Endothelial cell of umbilical vein (primary cell): ENCODE results near the gene ZMAT5. TPM values are rescaled to one million over a fixed set of nuclear protein-coding genes. Genes with fewer than 3 reads are reported as not detected.

Experiments
- BruUV-seq: library from RNA; stranded (reverse); fragments of 400-500 nt; replicated peaks from 2 replicates; lab custom pipeline; 2021; lab: Mats Ljungman, UMichigan
- CTCF ChIA-PET: fragments of 300-600, 350-600 bp; sonication (Branson Sonifier 250); formaldehyde crosslinking; loops from one replicate; lab custom pipeline; 2021; ENCODE audit warnings: antibody characterized with exemption, inconsistent platforms; lab: Charles Lee
- POLR2A ChIA-PET: fragments of 300-600, 350-600 bp; sonication (Branson Sonifier 250); formaldehyde crosslinking; loops from one replicate; lab custom pipeline; 2021; ENCODE audit warnings: antibody characterized with exemption, inconsistent platforms; lab: Charles Lee
- DNase-seq: peaks from one replicate; pipeline ENCODE4 v3.0.0-alpha.2; 2011; ENCODE audit warnings: low read depth, low spot score
- FAIRE-seq: peaks from 2 replicates; lab custom pipeline; 2011; peaks lifted over from hg19 to GRCh38; lab: Jason Lieb, UNC
- H2AFZ ChIP-seq: 2 replicates; pipeline ENCODE4 v1.6.0; 2012; ENCODE audit warnings: low read depth, low read length, control low read depth, inconsistent platforms
- H3K27ac ChIP-seq: 2 replicates; pipeline ENCODE4 v1.5.1; 2011; ENCODE audit warnings: low read depth, mild to moderate bottlenecking, control low read depth, low read length, moderate library complexity; ENCODE audit not compliant: insufficient read depth
- H3K27me3 ChIP-seq, 2 experiments: 2 replicates each; pipeline versions ENCODE4 v1.6.0 to v1.6.1; 2011; ENCODE audit warnings: low read length in 2 of 2, mixed read lengths in 1 of 2; ENCODE audit not compliant: control insufficient read depth in 2 of 2, insufficient read depth in 2 of 2
- H3K36me3 ChIP-seq, 2 experiments: 2 replicates in 1 of 2; 3 replicates in 1 of 2; pipeline ENCODE4 v1.5.1; 2011; ENCODE audit warnings: low read length in 2 of 2, mild to moderate bottlenecking in 1 of 2, moderate library complexity in 1 of 2; ENCODE audit not compliant: control insufficient read depth in 2 of 2, insufficient read depth in 2 of 2; ENCODE audit errors: extremely low read depth in 1 of 2
- H3K4me1 ChIP-seq: 3 replicates; pipeline ENCODE4 v1.5.1; 2011; ENCODE audit warnings: mild to moderate bottlenecking, low read length; ENCODE audit not compliant: control insufficient read depth, insufficient read depth; ENCODE audit errors: extremely low read depth
- H3K4me2 ChIP-seq: 2 replicates; pipeline ENCODE4 v1.6.1; 2011; ENCODE audit warnings: low read length, control low read depth, mixed read lengths; ENCODE audit not compliant: insufficient read depth
- H3K4me3 ChIP-seq, 3 experiments: fragments of 200-600 bp in 1 of 3; sonication (generic), shearing (Covaris generic) in 1 of 3; replicated peaks in 1 of 3; 2 replicates each; pipeline ENCODE4 v1.5.1; 2011 to 2016; ENCODE audit warnings: control low read depth in 3 of 3, low read length in 3 of 3, mild to moderate bottlenecking in 2 of 3, inconsistent platforms in 1 of 3, low read depth in 1 of 3, moderate library complexity in 1 of 3; ENCODE audit not compliant: insufficient read depth in 1 of 3
- H3K79me2 ChIP-seq: 2 replicates; pipeline ENCODE4 v1.6.0; 2012; ENCODE audit warnings: low read length, inconsistent platforms; ENCODE audit not compliant: control insufficient read depth, insufficient read depth
- H3K9ac ChIP-seq: replicated peaks from 2 replicates; pipeline ENCODE3; 2011; ENCODE audit warnings: low read length, control low read depth; ENCODE audit not compliant: insufficient read depth; ENCODE audit errors: extremely low read depth
- H3K9me1 ChIP-seq: replicated peaks from 3 replicates; pipeline ENCODE4 v1.6.0; 2011; ENCODE audit warnings: mild to moderate bottlenecking, low read length; ENCODE audit not compliant: control insufficient read depth, insufficient read depth; ENCODE audit errors: extremely low read depth
- H3K9me3 ChIP-seq: replicated peaks from 2 replicates; pipeline ENCODE4 v1.5.1; 2012; ENCODE audit warnings: low read length, inconsistent platforms; ENCODE audit not compliant: control insufficient read depth, insufficient read depth
- H4K20me1 ChIP-seq: replicated peaks from 2 replicates; pipeline ENCODE3; 2011; ENCODE audit warnings: mild to moderate bottlenecking, low read length; ENCODE audit not compliant: control insufficient read depth, insufficient read depth; ENCODE audit errors: extremely low read depth
- EZH2 ChIP-seq: IDR thresholded peaks from 2 replicates; pipeline ENCODE4 v1.6.1; 2012; ENCODE audit warnings: borderline replicate concordance, low read depth, mild to moderate bottlenecking, moderate library complexity, low read length, inconsistent platforms; ENCODE audit not compliant: severe bottlenecking
- FOS ChIP-seq: IDR thresholded peaks from 2 replicates; pipeline ENCODE4 v1.6.1; 2011; ENCODE audit warnings: mild to moderate bottlenecking, low read length, moderate library complexity, borderline replicate concordance; ENCODE audit not compliant: insufficient read depth
- GATA2 ChIP-seq: IDR thresholded peaks from 2 replicates; pipeline ENCODE4 v1.7.0; 2011; ENCODE audit warnings: low read depth, mild to moderate bottlenecking, moderate library complexity, mixed read lengths, low read length; ENCODE audit not compliant: insufficient read length, insufficient read depth
- JUN ChIP-seq: IDR thresholded peaks from 2 replicates; pipeline ENCODE4 v1.6.1; 2011; ENCODE audit warnings: borderline replicate concordance, low read depth; ENCODE audit not compliant: insufficient read length, insufficient read depth
- MYC ChIP-seq: IDR thresholded peaks from one replicate; pipeline ENCODE4 v1.6.1; 2011; ENCODE audit warnings: mild to moderate bottlenecking, low read depth, low read length
- POLR2A ChIP-seq: IDR thresholded peaks from 2 replicates; pipeline ENCODE4 v1.6.1; 2012; ENCODE audit warnings: low read depth, mild to moderate bottlenecking, control low read depth, low read length
- POLR2AphosphoS5 ChIP-seq: IDR thresholded peaks from 2 replicates; pipeline ENCODE4 v1.6.1; 2012; ENCODE audit warnings: low read depth, mild to moderate bottlenecking, control low read depth, low read length, moderate library complexity; ENCODE audit not compliant: insufficient read depth
- dilution Hi-C: fragments of 300-500 bp; cut with MboI; formaldehyde crosslinking; loops from one replicate; pipeline ENCODE4 v1.15.0; 2019; ENCODE audit warnings: low sequenced_read_pairs; ENCODE audit not compliant: extremely low pct_ligation_motif_present
- intact Hi-C: fragments of 100-400 bp; cut with micrococcal nuclease; formaldehyde crosslinking; loops from one replicate; pipeline ENCODE4 v1.10.0; 2022
- polyA plus RNA-seq, 4 experiments: library from polyadenylated mRNA; depleted of rRNA in 3 of 4; stranded (reverse) in 3 of 4; unstranded in 1 of 4; fragments of >200 nt; gene quantifications; 2 replicates each; pipeline versions ENCODE4 v1.2.1 to v1.2.3, GENCODE V29; 2011 to 2012; ENCODE audit warnings: missing spikeins in 1 of 4
- total RNA-seq: library from RNA; stranded (reverse); gene quantifications from 2 replicates; pipeline ENCODE4 v1.2.3, GENCODE V29; 2021
- TF ChIP-seq, protein P1 (sequence below): IDR thresholded peaks from 2 replicates; pipeline ENCODE4 v1.6.1; 2011; ENCODE audit not compliant: insufficient read depth, insufficient read length
- TF ChIP-seq, protein P2 (sequence below), 2 donors: IDR thresholded peaks; 1 replicate in 1 of 2; 2 replicates in 1 of 2; pipeline ENCODE4 v1.5.1; 2011; ENCODE audit warnings: low read length in 2 of 2, mild to moderate bottlenecking in 2 of 2, moderate library complexity in 2 of 2, control low read depth in 1 of 2, inconsistent platforms in 1 of 2, low read depth in 1 of 2; ENCODE audit not compliant: insufficient read depth in 1 of 2; ENCODE audit errors: extremely low read depth in 1 of 2

Gene ZMAT5
- total and polyA plus RNA-seq, 2 donors (not counting 3 experiments of a cell fraction or from before 2014, with no cell fraction given) = 24.9 to 43.6 TPM

DNA sequence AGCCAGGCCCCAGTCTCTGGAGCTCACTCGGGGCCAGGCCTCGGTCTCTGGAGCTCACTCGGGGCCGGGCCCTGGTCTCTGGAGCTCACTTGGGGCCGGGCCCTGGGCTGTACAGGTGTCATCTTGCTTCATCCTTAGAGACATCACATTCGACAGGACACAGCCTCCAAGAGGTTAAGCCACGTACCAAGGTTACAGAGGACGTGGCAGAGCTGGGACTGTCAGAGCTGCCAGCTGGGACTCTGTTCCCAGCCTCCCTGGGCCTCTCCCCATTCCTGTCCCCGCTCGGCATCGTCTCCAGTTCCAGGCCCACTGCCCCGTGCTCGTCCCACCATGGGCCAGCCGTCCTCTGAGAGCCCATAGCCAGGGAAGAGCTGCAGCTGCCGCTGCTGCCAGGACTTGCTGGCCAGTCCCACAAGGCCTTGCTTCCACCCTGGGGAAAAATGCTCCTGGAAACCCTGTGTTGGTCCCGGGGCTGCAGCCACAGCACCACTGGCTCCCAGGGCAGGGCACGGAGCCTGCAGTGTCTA lies 27.4 kb downstream of the ZMAT5 start:
- H3K4me2 ChIP-seq = no peak overlapping the region
- no peaks in the 10 kb centered on the region for H3K4me1 ChIP-seq
- H3K79me2 ChIP-seq = no peaks in the 10 kb centered on the region
- CTCF ChIA-PET = interaction anchor here (1.3 to 1.6 kb wide), 3 partner anchors 42 to 266 kb away, joined by 3 to 7 read pairs (median 4); no protein-coding TSS in a partner anchor
- FAIRE-seq (no peak), DNase-seq (no peak)
- no TSS peak for BruUV-seq
- POLR2A ChIA-PET = no interaction called here
- H3K9ac ChIP-seq = no peak overlapping the region
- dilution Hi-C loops (no loop called here), intact Hi-C loops (no loop called here)
- no peaks in the 10 kb centered on the region for H4K20me1 ChIP-seq
- no peaks in the 10 kb centered on the region for H3K9me1 ChIP-seq
- H3K27me3 ChIP-seq = no peaks in the 10 kb centered on the region
- H3K9me3 ChIP-seq = no peaks in the 10 kb centered on the region
- H3K27ac ChIP-seq = no peak overlapping the region
- H2AFZ ChIP-seq = no peak overlapping the region
- TF ChIP-seq FOS = no peak
- no peak for TF ChIP-seq POLR2A
- TF ChIP-seq, protein P1, sequence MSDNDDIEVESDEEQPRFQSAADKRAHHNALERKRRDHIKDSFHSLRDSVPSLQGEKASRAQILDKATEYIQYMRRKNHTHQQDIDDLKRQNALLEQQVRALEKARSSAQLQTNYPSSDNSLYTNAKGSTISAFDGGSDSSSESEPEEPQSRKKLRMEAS = no peak
- no peak for TF ChIP-seq EZH2
- no peak for TF ChIP-seq MYC
- no peak for TF ChIP-seq JUN
- TF ChIP-seq, protein P2, sequence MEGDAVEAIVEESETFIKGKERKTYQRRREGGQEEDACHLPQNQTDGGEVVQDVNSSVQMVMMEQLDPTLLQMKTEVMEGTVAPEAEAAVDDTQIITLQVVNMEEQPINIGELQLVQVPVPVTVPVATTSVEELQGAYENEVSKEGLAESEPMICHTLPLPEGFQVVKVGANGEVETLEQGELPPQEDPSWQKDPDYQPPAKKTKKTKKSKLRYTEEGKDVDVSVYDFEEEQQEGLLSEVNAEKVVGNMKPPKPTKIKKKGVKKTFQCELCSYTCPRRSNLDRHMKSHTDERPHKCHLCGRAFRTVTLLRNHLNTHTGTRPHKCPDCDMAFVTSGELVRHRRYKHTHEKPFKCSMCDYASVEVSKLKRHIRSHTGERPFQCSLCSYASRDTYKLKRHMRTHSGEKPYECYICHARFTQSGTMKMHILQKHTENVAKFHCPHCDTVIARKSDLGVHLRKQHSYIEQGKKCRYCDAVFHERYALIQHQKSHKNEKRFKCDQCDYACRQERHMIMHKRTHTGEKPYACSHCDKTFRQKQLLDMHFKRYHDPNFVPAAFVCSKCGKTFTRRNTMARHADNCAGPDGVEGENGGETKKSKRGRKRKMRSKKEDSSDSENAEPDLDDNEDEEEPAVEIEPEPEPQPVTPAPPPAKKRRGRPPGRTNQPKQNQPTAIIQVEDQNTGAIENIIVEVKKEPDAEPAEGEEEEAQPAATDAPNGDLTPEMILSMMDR (IDR thresholded peaks at IDR 0.05; ENCODE audit: extremely low read depth in 1 of 2, insufficient read depth in 1 of 2, low read depth in 1 of 2, low read length in 2 of 2) = no peak
- no peak for TF ChIP-seq GATA2
- TF ChIP-seq POLR2AphosphoS5 = no peak
- peaks cover 0 to 4% of the 10 kb centered on the region in 2 experiments for H3K36me3 ChIP-seq
- no peak overlapping the region for H3K4me3 ChIP-seq
